Heart right ventricle (tissue), 16 donors: ENCODE results near the gene NR5A2. TPM values are rescaled to one million over a fixed set of nuclear protein-coding genes. Genes with fewer than 3 reads are reported as not detected.

Experiments used
- ATAC-seq, 8 donors: fragments of 200-7000 bp; cut with Tn5 transposase; one replicate each; pipeline ENCODE4 v1.9.1; 2020; ENCODE audit warnings: mild to moderate bottlenecking in 8 of 8, moderate library complexity in 8 of 8, moderate number of reproducible peaks in 1 of 8
- DNase-seq, 2 donors: peaks; one replicate each; pipeline ENCODE4 v3.0.0-alpha.2; 2020
- H3K27ac ChIP-seq, 10 donors: fragments of 200-600 bp; sonication (generic) in 2 of 10; one replicate each; pipeline versions ENCODE4 v1.5.0 to v1.8.0; 2020 to 2022; ENCODE audit warnings: mild to moderate bottlenecking in 3 of 10
- H3K27me3 ChIP-seq, 7 donors: fragments of 200-600 bp; one replicate each; pipeline ENCODE4 v1.8.0; 2021 to 2022; ENCODE audit warnings: mild to moderate bottlenecking in 2 of 7
- H3K36me3 ChIP-seq, 9 donors: fragments of 200-600 bp; sonication (generic) in 1 of 9; one replicate each; pipeline versions ENCODE4 v1.5.0 to v1.8.0; 2020 to 2022; ENCODE audit warnings: mild to moderate bottlenecking in 2 of 9
- H3K4me1 ChIP-seq, 9 donors: fragments of 200-600 bp; sonication (generic) in 1 of 9; one replicate each; pipeline versions ENCODE4 v1.5.0 to v1.8.0; 2020 to 2022; ENCODE audit warnings: mild to moderate bottlenecking in 4 of 9
- H3K4me3 ChIP-seq, 10 donors: fragments of 200-600 bp; sonication (generic) in 2 of 10; one replicate each; pipeline versions ENCODE4 v1.5.0 to v1.8.0; 2020 to 2022; ENCODE audit warnings: mild to moderate bottlenecking in 7 of 10, moderate library complexity in 2 of 10
- H3K9me3 ChIP-seq, 11 donors: fragments of 200-600 bp in 10 of 11; sonication (generic) in 2 of 11; one replicate each; pipeline versions ENCODE4 v1.5.0 to v1.8.0; 2013 to 2022; ENCODE audit warnings: mild to moderate bottlenecking in 2 of 11, control low read depth in 1 of 11, moderate library complexity in 1 of 11
- CTCF ChIP-seq, 9 donors: fragments of 200-600 bp; sonication (generic) in 2 of 9; IDR thresholded peaks; one replicate each; pipeline versions ENCODE4 v1.5.0 to v1.8.0; 2021 to 2022; ENCODE audit warnings: antibody characterized with exemption in 9 of 9, mild to moderate bottlenecking in 5 of 9, moderate library complexity in 1 of 9
- WGBS, 2 donors: extraction: QIAGEN DNeasy Blood & Tissue Kit; methylation state at CpG; one replicate each; pipeline ENCODE4 v1.1.7; 2013; ENCODE audit warnings: inconsistent platforms in 1 of 2; 5-methylcytosine and 5-hydroxymethylcytosine counted together
- intact Hi-C, 10 donors: fragments of 100-400 bp; cut with DNase I; formaldehyde crosslinking; loops; one replicate each; pipeline versions ENCODE4 v1.11.1 to v1.14.2; 2022
- polyA plus RNA-seq, 2 donors: library from polyadenylated mRNA; stranded (reverse); fragments of 200-250 nt; gene quantifications; one replicate each; pipeline ENCODE4 v1.2.3, GENCODE V29; 2013
- total RNA-seq, 10 donors: library from RNA; stranded (reverse); fragmentation: NEBNext Ultra II Directional in 3 of 10; extraction: Animal tissue kit (Norgen Biotek cat#: 25700) in 3 of 10; gene quantifications; one replicate each; pipeline versions ENCODE4 v1.2.1 to v1.2.4, GENCODE V29; 2021 to 2023
- donor health status: Arrhythmogenic right ventricular cardiomyopathy.
- donor health status: ischemic (EF 13 %, LVEDD 7.1; RV severe dilation, severe dysfunction).
- donor health status: healthy with polysubstance abuse.
- donor health status: DM: no; HTN: yes; CAD: no.
- donor health status: DM: no; HTN: no; CAD: no.
- donor health status: ischemic (EF 25% LVEDD 6.9; RV normal size, moderate dysfunction).
- donor health status: ischemic (EF 25% LVEDD 5.7; RV mildly dilated, moderate dysfunction).
- donor health status: healthy.
- donor health status: DM: yes; HTN: yes; CAD: no.
- donor health status: Ischemic cardiomyopathy.
- donor health status: ischemic (EF 35%, LVEDD 5.7; RV mildly dilated, moderate dysfunction).
- donor health status: nonischemic (EF 11% LVEDD 7.7; RV severe dilation, severe dysfunction).
- donor health status: DM: yes; HTN: yes; CAD: no.
- donor health status: PGD.
- donor health status: ischemic (EF 29% LVEDD 5.4; RV normal size, mild dysfunction).
- donor health status: nonischemic (EF 23%, LVEDD 6.1; RV moderate dilation, normal function).

Gene NR5A2
- total and polyA plus RNA-seq, 12 donors, result 0.52 to 1.9 (median 1.3) TPM

- WGBS, 2 donors, result 2 to 3% methylated on average over 35 of the region's 35 CpGs
- intact Hi-C loops, result no loop called here
- TF ChIP-seq CTCF (IDR thresholded peaks at IDR 0.05), result no peak
- H3K4me1 ChIP-seq, result peaks cover 0 to 61% (median 51%) of the 10 kb centered on the region in 9 donors
- peak; percentile 40 to 81 (median 68) for ATAC-seq
- H3K9me3 ChIP-seq, result no peaks in the 10 kb centered on the region
- H3K27me3 ChIP-seq, result peaks cover 29 to 100% (median 100%) of the 10 kb centered on the region in 7 donors
- peak overlapping the region in 9 of 10 donors; percentile 13 to 80 (median 60) for H3K27ac ChIP-seq
- peak overlapping the region; percentile 14 to 64 (median 56) for H3K4me3 ChIP-seq
- no peak for DNase-seq
- no peaks in the 10 kb centered on the region for H3K36me3 ChIP-seq
Measured at GRCh38 chr1:200040481-200041138, 13.1 kb downstream of the NR5A2 start.

DNA sequence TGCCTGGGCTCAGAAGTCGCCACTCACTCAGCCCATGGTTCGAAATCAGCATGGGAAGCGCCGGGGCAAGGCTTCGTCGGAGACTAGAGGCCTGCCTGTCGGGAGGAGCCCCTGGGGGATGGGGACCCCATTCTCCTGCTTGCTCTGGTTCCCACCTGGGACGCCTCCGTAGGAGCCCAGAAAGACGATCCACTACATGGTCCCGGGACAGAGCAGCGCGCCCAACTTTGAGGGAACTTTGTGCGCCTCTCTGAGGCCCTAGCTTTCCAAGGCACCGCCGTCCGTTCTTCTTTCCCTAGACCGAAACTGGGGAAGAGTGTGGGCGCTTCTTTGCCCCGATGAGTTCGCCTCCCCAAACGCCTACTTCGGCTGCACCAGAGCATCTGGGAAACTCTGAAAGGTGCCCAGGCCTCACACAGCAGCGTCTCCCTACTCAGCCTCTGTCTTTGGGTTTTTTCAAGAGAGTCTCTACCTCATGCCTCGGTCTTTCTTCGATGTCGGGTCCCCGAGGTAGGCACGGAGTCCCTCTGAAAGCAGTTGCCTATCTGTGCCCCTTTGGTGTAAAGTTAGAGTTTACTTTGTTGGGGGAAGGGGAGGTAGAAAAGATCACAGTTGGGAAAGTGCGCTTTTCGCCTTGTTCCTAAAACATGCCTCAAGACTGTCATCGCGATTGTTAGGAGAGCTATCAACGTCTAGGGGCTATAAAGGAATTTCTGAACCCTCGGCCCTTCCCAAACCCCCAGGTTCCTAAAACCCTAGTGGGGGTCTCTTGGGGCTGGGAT, 14.0 kb downstream of the NR5A2 start:
- 5 to 15% methylated on average over 35 of the region's 35 CpGs for WGBS, 2 donors
- Histone ChIP-seq H3K36me3 (no peaks in the 10 kb centered on the region), H3K9me3 (no peaks in the 10 kb centered on the region), H3K27me3 (peaks cover 21 to 100% (median 100%) of the 10 kb centered on the region in 7 donors), H3K27ac (peak overlapping the region in 9 of 10 donors; percentile 13 to 80 (median 60)), H3K4me1 (peaks cover 0 to 56% (median 46%) of the 10 kb centered on the region in 9 donors), H3K4me3 (peak overlapping the region; percentile 23 to 64 (median 56))
- ATAC-seq, result no peak
- intact Hi-C loops, result no loop called here
- no peak for DNase-seq
- no peak for TF ChIP-seq CTCF (IDR thresholded peaks at IDR 0.05)

DNA sequence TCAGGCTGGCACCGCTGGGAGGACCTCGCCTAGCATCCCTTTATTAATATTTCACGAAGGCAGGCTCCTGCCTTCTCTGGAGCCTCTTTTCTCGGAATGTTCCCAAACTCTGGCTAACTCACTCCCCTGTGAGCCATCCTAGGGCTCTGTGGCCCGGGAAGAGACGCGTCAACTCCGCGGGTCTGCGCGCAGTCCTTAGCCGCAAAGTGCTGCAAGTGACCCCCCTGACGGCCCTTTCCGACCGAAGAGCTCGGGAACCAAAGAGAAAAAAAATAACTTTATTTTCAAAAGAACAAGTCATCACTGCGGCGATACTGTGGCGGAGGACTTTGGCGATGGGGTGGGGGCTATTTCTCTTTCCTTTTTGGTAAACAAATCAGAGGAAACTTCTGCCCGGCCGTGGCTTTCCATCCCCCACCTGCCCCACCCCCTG, 14.6 kb downstream of the NR5A2 start:
- intact Hi-C loops, result no loop called here

More for the DNA sequence above, 14.6 kb downstream of the NR5A2 start:
- peak overlapping the region; percentile 23 to 64 (median 56) for H3K4me3 ChIP-seq
- DNase-seq (no peak), ATAC-seq (no peak)
- no peaks in the 10 kb centered on the region for H3K36me3 ChIP-seq
- peaks cover 0 to 56% (median 46%) of the 10 kb centered on the region in 9 donors for H3K4me1 ChIP-seq
- peaks cover 21 to 100% (median 97%) of the 10 kb centered on the region in 7 donors for H3K27me3 ChIP-seq
- 3% methylated on average over 22 of the region's 22 CpGs for WGBS, 2 donors
- no peak for TF ChIP-seq CTCF (IDR thresholded peaks at IDR 0.05)
- peak overlapping the region in 8 of 10 donors; percentile 41 to 80 (median 63) for H3K27ac ChIP-seq
- H3K9me3 ChIP-seq, result no peaks in the 10 kb centered on the region
